SW480 (cell line): ENCODE results near the gene ANKRD31.

ENCODE experiments used
- DNase-seq: peaks from one replicate; pipeline ENCODE4 v3.0.0-alpha.2; 2016; ENCODE audit warnings: low spot score

The ANKRD31 gene

GRCh38 chr5:75031366-75031765 lies 205.3 kb downstream of the ANKRD31 start:
- no peak for DNase-seq

GRCh38 chr5:75028090-75028489 lies 208.6 kb downstream of the ANKRD31 start:
- no peak for DNase-seq

- DNase-seq = no peak
These were observed 213.1 kb downstream of the ANKRD31 start for GRCh38 chr5:75023368-75024159.

- no peak for DNase-seq
These were observed 214.9 kb downstream of the ANKRD31 start for GRCh38 chr5:75021800-75022199.

GRCh38 chr5:75021219-75021618 lies 215.5 kb downstream of the ANKRD31 start:
- no peak for DNase-seq

GRCh38 chr5:75020016-75020656 lies 216.5 kb downstream of the ANKRD31 start:
- no peak for DNase-seq

GRCh38 chr5:75018805-75019587 lies 217.7 kb downstream of the ANKRD31 start:
- no peak for DNase-seq
